ENCODE data around the gene PLTP.

PLTP gene

DNA sequence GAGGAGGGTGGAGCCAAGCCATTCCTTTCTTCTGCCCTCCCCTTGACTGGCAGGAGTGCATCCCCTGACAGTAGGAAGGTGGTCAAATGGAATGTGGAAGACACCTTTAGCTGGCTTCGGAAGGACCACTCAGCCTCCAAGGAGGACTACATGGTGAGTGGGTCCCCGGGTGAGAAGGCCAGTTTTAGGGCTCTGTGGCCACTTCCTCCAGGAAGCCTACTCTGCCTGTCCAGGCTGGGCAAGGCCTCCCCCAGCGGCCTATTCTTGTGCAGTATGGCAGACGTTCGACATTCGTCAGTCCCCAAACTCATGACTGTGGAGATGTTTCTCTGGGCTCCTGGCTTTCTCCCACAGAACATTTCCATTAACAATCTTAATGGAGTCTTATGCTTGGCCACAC, 31.7 kb upstream of the PLTP start (continued):
- TF ChIP-seq ZNF174 (tag by site-specific recombination; IDR thresholded peaks at IDR 0.05) (no peak), ZNF169 (tag by site-specific recombination; IDR thresholded peaks at IDR 0.05) (no peak), REST (tag by site-specific recombination; IDR thresholded peaks at IDR 0.05) (no peak), PATZ1 (tag by site-specific recombination; IDR thresholded peaks at IDR 0.05) (no peak), ZNF2 (tag by site-specific recombination; IDR thresholded peaks at IDR 0.05) (no peak)

DNA sequence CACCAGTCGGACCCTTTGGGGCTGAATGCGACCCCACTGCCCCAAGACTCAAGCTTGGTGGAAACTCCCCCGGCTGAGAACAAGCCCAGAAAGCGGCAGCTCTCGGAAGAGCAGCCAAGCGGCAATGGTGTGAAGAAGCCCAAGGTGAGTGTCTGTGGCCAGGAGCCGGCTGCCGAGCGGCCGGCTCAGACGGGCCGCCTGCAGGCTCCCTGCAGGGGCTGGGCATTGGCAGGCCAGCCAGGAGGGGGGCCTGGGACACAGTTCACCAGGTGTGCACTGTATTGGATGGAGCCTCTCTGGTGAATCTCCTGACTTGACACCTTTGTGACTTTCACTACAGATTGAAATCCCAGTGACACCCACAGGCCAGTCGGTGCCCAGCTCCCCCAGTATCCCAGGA, 28.5 kb upstream of the PLTP start:
- Histone ChIP-seq H3K36me3 (ENCODE audit: control insufficient read depth in 2 of 2, insufficient read depth in 1 of 2, low read length in 2 of 2) (peaks cover 6 to 67% of the 10 kb centered on the region in 2 experiments; a peak in 2 of 3 replicates), H3K4me1 (ENCODE audit: control insufficient read depth, insufficient read depth, low read length) (peaks cover 9% of the 10 kb centered on the region), H3K4me3 (ENCODE audit: low read depth, low read length) (no peak overlapping the region), H3K27ac (ENCODE audit: extremely low read depth, low read depth, low read length) (no peak overlapping the region), H3K9me3 (ENCODE audit: control insufficient read depth, insufficient read depth, low read depth, low read length) (no peaks in the 10 kb centered on the region)
- ChIA-PET CTCF (no interaction called here), POLR2A (no interaction called here)
- TF ChIP-seq, protein P1, sequence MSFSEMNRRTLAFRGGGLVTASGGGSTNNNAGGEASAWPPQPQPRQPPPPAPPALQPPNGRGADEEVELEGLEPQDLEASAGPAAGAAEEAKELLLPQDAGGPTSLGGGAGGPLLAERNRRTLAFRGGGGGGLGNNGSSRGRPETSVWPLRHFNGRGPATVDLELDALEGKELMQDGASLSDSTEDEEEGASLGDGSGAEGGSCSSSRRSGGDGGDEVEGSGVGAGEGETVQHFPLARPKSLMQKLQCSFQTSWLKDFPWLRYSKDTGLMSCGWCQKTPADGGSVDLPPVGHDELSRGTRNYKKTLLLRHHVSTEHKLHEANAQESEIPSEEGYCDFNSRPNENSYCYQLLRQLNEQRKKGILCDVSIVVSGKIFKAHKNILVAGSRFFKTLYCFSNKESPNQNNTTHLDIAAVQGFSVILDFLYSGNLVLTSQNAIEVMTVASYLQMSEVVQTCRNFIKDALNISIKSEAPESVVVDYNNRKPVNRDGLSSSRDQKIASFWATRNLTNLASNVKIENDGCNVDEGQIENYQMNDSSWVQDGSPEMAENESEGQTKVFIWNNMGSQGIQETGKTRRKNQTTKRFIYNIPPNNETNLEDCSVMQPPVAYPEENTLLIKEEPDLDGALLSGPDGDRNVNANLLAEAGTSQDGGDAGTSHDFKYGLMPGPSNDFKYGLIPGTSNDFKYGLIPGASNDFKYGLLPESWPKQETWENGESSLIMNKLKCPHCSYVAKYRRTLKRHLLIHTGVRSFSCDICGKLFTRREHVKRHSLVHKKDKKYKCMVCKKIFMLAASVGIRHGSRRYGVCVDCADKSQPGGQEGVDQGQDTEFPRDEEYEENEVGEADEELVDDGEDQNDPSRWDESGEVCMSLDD (tag by site-specific recombination; IDR thresholded peaks at IDR 0.05) = no peak
- TF ChIP-seq ZSCAN4 (tag by site-specific recombination; IDR thresholded peaks at IDR 0.05) (no peak), HOXC10 (CRISPR knock-in tag; IDR thresholded peaks at IDR 0.05) (no peak), ZIC2 (tag by site-specific recombination; IDR thresholded peaks at IDR 0.05) (no peak), SP7 (tag by site-specific recombination; IDR thresholded peaks at IDR 0.05) (no peak), SALL2 (tag by site-specific recombination; IDR thresholded peaks at IDR 0.05; ENCODE audit: borderline replicate concordance) (no peak), ZNF510 (tag by site-specific recombination; IDR thresholded peaks at IDR 0.05; ENCODE audit: insufficient replicate concordance) (no peak), ZEB2 (tag by site-specific recombination; IDR thresholded peaks at IDR 0.05) (no peak), ZNF132 (tag by site-specific recombination; IDR thresholded peaks at IDR 0.05; ENCODE audit: borderline replicate concordance) (no peak), ZFP37 (tag by site-specific recombination; IDR thresholded peaks at IDR 0.05) (no peak), MZF1 (tag by site-specific recombination; IDR thresholded peaks at IDR 0.05; ENCODE audit: borderline replicate concordance) (no peak), ZNF785 (tag by site-specific recombination; IDR thresholded peaks at IDR 0.05) (no peak), ZNF549 (tag by site-specific recombination; IDR thresholded peaks at IDR 0.05) (no peak), ZNF157 (tag by site-specific recombination; IDR thresholded peaks at IDR 0.05) (no peak), ZNF366 (tag by site-specific recombination; conservative IDR thresholded peaks at IDR 0.05) (no peak)
- TF ChIP-seq, protein P2, sequence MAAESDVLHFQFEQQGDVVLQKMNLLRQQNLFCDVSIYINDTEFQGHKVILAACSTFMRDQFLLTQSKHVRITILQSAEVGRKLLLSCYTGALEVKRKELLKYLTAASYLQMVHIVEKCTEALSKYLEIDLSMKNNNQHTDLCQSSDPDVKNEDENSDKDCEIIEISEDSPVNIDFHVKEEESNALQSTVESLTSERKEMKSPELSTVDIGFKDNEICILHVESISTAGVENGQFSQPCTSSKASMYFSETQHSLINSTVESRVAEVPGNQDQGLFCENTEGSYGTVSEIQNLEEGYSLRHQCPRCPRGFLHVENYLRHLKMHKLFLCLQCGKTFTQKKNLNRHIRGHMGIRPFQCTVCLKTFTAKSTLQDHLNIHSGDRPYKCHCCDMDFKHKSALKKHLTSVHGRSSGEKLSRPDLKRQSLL (tag by site-specific recombination; IDR thresholded peaks at IDR 0.05) = no peak
